ENCODE results near the gene NKTR. TPM values are rescaled to one million over a fixed set of nuclear protein-coding genes. Genes with fewer than 3 reads are reported as not detected.

Gene NKTR
- total and polyA plus RNA-seq, 9 of the 15 experiments (the other 6 are each of a cell fraction or from before 2014, with no cell fraction given), result 19.7 to 123 (median 92.6) TPM

- TF ChIP-seq, protein P1, sequence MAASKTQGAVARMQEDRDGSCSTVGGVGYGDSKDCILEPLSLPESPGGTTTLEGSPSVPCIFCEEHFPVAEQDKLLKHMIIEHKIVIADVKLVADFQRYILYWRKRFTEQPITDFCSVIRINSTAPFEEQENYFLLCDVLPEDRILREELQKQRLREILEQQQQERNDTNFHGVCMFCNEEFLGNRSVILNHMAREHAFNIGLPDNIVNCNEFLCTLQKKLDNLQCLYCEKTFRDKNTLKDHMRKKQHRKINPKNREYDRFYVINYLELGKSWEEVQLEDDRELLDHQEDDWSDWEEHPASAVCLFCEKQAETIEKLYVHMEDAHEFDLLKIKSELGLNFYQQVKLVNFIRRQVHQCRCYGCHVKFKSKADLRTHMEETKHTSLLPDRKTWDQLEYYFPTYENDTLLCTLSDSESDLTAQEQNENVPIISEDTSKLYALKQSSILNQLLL (CRISPR knock-in tag; IDR thresholded peaks at IDR 0.05; ENCODE audit: borderline replicate concordance), result no peak
- TF ChIP-seq ZNF263 (CRISPR knock-in tag; IDR thresholded peaks at IDR 0.05; ENCODE audit: borderline replicate concordance) (no peak), ZNF274 (IDR thresholded peaks at IDR 0.05; ENCODE audit: borderline replicate concordance, low read depth, low read length) (no peak), FOS (IDR thresholded peaks at IDR 0.05; ENCODE audit: extremely low read depth, insufficient read length) (no peak), RBM34 (IDR thresholded peaks at IDR 0.05; ENCODE audit: borderline replicate concordance, insufficient read depth, low read length) (no peak), BDP1 (IDR thresholded peaks at IDR 0.05; ENCODE audit: insufficient read depth, insufficient read length) (no peak), PTRF (tag; IDR thresholded peaks at IDR 0.05) (no peak), LEF1 (IDR thresholded peaks at IDR 0.05) (peak; percentile 44; the same call in 1 of the 2 replicates), CHD4 (IDR thresholded peaks at IDR 0.05; ENCODE audit: insufficient read depth, insufficient replicate concordance, low read depth, low read length, poor library complexity, severe bottlenecking) (no peak), MTA2 (IDR thresholded peaks at IDR 0.05; ENCODE audit: low read depth) (peak; percentile 67), TGIF2 (CRISPR knock-in tag; IDR thresholded peaks at IDR 0.05) (no peak), RBBP5 (IDR thresholded peaks at IDR 0.05; ENCODE audit: borderline replicate concordance, insufficient read depth, low read length, poor library complexity, severe bottlenecking) (no peak), HNRNPUL1 (IDR thresholded peaks at IDR 0.05; ENCODE audit: low read length) (no peak), HIVEP1 (CRISPR knock-in tag; IDR thresholded peaks at IDR 0.05) (no peak), STAT5A (IDR thresholded peaks at IDR 0.05; ENCODE audit: borderline replicate concordance, low read length) (no peak), NRF1 (conservative IDR thresholded peaks at IDR 0.05 in 1 of 2, IDR thresholded peaks at IDR 0.05 in 1 of 2) (0 out of 4 replicates have a peak, but pooled peaks of 1 of the 2 experiments have one; percentile 16), TEAD4 (IDR thresholded peaks at IDR 0.05; ENCODE audit: low read length) (peak; percentile 77), TEAD4 (CRISPR knock-in tag; IDR thresholded peaks at IDR 0.05; ENCODE audit: borderline replicate concordance) (no peak), ZNF175 (CRISPR knock-in tag; IDR thresholded peaks at IDR 0.05; ENCODE audit: low read depth) (no peak)
- TF ChIP-seq, protein P2, sequence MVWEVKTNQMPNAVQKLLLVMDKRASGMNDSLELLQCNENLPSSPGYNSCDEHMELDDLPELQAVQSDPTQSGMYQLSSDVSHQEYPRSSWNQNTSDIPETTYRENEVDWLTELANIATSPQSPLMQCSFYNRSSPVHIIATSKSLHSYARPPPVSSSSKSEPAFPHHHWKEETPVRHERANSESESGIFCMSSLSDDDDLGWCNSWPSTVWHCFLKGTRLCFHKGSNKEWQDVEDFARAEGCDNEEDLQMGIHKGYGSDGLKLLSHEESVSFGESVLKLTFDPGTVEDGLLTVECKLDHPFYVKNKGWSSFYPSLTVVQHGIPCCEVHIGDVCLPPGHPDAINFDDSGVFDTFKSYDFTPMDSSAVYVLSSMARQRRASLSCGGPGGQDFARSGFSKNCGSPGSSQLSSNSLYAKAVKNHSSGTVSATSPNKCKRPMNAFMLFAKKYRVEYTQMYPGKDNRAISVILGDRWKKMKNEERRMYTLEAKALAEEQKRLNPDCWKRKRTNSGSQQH (CRISPR knock-in tag; IDR thresholded peaks at IDR 0.05), result no peak
- TF ChIP-seq, protein P3, sequence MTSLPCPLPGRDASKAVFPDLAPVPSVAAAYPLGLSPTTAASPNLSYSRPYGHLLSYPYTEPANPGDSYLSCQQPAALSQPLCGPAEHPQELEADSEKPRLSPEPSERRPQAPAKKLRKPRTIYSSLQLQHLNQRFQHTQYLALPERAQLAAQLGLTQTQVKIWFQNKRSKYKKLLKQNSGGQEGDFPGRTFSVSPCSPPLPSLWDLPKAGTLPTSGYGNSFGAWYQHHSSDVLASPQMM (CRISPR knock-in tag; IDR thresholded peaks at IDR 0.05), result no peak
- TF ChIP-seq, protein P4, sequence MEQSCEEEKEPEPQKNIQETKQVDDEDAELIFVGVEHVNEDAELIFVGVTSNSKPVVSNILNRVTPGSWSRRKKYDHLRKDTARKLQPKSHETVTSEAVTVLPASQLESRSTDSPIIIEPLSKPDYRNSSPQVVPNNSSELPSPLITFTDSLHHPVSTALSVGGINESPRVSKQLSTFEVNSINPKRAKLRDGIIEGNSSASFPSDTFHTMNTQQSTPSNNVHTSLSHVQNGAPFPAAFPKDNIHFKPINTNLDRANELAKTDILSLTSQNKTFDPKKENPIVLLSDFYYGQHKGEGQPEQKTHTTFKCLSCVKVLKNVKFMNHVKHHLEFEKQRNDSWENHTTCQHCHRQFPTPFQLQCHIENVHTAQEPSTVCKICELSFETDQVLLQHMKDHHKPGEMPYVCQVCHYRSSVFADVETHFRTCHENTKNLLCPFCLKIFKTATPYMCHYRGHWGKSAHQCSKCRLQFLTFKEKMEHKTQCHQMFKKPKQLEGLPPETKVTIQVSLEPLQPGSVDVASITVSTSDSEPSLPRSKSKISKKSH (CRISPR knock-in tag; IDR thresholded peaks at IDR 0.05), result no peak
These were observed 5.2 kb downstream of the NKTR start (continued) for GRCh38 chr3:42605546-42606173.

All from K562 (cell line).